ENCODE measurements around the gene SYNJ2.
A peak's percentile ranks its signal among the peaks of the same experiment; 100 is the strongest.

SYNJ2 gene

DNA sequence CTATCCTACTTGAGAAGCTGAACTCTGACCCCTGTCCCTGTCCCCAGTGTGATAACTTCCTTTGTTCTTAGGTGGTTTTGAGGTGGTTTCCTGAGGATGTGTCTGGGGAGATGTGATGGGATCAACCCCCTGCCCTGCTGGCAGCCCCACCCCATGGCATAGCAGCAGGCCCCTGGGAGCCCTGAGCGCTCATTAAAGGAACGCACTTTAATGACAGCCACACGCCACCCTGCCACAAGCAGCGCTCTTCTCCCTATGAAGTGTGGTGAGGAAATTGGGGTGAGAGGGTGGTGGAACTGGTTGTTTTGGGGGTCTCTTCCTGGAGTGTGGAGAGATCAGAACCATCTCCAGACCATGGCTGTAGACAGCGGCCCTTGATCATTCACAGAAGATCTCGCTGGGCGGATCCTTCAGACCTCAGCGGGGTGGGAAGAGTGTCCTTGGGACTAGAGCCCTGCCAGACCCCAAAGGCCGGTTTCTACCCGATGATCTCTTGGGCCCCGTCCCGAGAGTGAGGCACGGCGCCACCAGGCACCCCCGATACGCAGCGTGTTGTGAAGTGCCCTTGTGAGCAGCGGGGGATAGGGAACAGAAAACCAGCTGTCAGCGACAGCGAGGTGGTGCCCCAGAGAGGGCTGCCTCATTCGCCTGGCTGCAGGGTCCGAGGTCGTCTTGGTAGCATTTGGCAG lies 45.4 kb downstream of the SYNJ2 start:
- no peak for DNase-seq (ENCODE audit: low read depth in 2 of 2)

- DNase-seq (ENCODE audit: low read depth in 2 of 2): no peak
Observed at GRCh38 chr6:158027590-158028285, 46.1 kb downstream of the SYNJ2 start.

DNA sequence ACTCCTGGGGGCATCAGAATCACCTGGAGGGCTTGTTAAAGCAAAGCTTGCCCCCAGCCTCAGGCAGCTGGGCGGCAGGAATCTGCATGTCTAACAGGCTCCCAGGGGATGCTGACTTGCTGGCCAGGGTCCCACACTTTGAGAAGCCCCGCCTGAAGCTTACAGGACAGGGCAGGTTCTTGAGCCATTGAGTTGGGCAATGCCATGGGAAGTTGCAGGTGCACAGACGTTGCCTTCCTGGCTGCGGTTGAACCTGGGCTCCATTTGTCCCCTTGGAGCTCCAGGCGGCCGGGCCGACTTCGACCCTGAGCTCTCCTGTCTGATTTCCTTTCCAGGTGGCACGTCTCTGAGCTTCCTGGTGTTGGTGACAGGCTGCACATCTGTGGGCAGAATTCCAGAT lies 46.8 kb downstream of the SYNJ2 start:
- DNase-seq (ENCODE audit: low read depth in 2 of 2): no peak

DNA sequence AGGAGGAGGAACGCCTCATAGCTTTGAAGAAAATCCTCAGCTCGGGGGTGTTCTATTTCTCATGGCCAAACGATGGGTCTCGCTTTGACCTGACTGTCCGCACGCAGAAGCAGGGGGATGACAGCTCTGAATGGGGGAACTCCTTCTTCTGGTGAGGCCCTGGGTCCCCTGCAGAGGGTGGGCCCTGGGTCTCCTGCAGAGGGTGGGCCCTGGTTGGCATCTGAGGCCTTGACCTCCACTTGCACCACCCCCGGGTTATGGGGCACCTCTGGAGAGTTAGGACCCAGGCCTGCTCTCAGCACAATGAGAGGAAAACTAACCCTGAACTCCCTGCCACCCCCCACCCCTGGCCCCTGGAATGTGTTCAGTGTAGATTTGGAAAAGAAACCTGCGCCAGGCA lies 47.2 kb downstream of the SYNJ2 start:
- no peak for DNase-seq (ENCODE audit: low read depth in 2 of 2)

DNA sequence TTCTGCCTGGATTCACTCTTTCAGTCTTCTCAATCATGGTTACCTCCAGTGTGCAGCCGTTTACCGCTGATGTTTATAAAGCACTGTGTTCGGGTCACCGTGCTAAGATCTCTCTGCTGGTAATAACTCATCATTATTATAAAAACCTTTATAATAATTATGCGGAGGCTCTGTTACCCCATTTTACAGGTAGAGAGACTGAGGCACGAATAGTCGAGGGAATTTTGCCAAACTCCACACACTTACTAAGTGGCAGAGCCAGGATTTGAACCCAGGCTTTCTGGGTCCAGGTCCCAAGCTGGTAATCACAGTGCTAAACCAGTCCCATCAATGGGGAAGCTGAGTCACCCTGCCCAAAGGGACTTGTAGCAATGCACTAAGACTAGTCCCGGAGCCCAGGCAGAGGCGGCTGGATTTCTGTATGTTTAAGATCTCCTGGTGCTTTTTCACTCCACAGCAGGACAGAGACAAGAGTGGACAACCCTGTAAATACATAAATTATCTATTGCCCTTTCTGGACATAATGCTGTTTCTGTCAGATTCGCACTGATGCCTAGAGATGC lies 48.1 kb downstream of the SYNJ2 start:
- no peak for DNase-seq (ENCODE audit: low read depth in 2 of 2)

GRCh38 chr6:158030380-158031300 lies 49.0 kb downstream of the SYNJ2 start:
- no peak for DNase-seq (ENCODE audit: low read depth in 2 of 2)

DNA sequence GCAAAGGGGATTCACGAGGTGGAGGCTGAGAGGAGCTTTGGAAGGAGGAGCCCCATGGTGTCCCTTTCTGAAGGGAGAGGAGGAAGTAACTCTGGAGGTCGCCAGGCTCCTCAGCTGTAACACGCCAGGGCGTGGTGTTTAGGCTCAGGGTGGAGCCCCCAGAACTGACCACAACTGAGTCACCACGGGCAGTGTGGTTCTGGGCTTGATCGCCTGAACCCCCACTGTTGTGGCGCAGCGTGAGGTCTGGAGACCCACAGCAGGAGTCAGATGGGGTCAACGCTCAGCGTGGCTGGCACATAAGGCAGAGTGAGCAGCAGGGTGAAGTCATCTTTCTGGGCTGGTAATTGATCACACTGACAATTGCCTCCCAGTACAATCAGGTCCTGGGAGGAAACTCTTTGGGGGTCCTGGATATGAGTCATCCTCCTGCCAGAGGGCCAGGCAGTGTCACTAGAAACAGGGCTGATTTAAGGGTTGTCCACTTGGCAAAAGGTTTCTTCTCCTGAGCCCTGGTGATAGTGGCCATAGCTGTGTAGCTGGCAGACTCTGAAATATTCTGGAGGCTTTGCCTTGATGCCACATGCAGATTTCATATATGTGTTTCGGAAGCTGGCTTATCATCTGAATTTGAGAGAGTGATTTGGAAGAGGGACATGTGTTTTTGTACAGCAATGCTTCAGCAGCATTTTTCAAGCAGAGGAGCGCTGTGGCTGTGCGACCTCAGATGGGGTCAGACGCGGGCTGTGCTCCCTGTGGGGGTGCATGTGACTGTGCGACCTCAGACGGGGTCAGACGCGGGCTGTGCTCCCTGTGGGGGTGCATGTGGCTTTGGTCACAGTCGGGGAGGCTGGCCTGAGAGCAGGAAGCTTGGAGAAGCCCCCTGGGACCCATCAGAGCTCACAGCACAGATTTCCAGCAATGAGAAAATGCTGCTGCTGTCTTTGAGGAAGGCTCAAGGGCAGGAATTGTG lies 50.0 kb downstream of the SYNJ2 start:
- peak in 1 of 2 donors; percentile 37 for DNase-seq (ENCODE audit: low read depth in 2 of 2)

GRCh38 chr6:158032354-158032733 lies 50.7 kb downstream of the SYNJ2 start:
- no peak for DNase-seq (ENCODE audit: low read depth in 2 of 2)

- no peak for DNase-seq (ENCODE audit: low read depth in 2 of 2)
Observed at GRCh38 chr6:158033077-158033750, 51.6 kb downstream of the SYNJ2 start.

DNA sequence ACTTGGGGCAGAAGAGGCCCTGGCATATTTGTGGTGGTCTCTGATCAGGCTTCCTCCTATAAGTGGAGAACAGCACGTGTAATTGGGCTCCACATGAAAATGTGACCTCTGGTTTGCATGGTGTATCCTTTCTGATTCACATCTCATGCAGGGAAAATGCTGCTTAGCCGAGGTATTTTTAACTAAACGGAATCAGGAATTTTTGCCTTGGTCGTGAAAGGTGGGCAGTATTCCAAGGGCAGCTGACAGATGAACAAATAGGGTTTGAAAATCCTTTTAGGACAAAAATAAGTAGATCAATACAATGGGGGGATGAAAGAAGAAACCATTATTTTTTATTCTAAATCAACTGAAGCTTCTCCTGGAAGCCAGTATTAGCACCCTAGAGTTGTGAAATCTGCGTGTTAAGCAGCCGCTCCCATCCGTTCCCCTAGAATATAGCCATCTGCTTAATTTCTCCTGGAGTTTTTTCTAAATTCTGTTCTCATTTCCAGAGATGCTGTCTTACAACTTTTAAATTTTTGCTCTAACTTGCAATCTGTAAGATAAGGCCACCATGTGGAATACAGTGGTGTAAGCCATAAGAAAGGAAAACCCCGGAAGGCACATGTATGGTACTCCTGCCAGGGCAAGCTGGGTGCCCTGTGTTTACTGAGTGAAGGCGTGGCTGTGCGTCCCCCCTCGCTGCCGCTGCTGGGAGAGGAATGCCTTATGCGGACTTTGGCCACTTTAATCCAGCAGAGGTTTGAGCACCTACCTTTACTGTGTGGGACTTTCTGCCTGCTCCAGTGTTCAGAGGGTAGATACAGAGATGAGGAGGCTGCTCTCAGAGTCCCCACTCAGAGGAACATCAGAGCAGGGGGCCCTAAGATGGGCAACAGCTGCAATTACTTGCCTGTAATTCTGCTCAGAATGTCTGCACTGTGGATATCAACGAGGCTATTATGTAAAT lies 52.4 kb downstream of the SYNJ2 start:
- DNase-seq (ENCODE audit: low read depth in 2 of 2): no peak

- no peak for DNase-seq (ENCODE audit: low read depth in 2 of 2)
Observed at GRCh38 chr6:158036261-158036660, 54.6 kb downstream of the SYNJ2 start.

- no peak for DNase-seq (ENCODE audit: low read depth in 2 of 2)
Observed at GRCh38 chr6:158037021-158037420, 55.4 kb downstream of the SYNJ2 start.

DNA sequence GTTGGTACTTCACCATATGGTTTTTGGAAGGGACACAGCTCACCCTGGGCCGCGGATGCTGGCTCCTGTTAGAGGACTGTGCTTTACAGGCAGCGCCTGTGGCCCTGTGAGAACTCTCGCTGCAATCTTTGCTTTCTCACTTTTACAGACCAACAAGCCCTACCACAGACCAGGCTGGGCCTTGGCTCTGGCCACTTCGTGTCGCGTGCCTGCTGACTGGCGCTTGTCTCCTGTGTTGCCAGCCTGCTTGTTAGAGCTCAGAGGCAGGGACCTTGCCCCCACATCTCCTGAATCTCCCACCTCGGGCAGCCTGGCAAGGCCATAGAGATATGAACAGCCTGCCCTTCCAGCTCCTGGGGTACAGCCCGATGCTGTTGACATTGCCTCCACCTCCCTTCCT lies 56.1 kb downstream of the SYNJ2 start:
- no peak for DNase-seq (ENCODE audit: low read depth in 2 of 2)

DNA sequence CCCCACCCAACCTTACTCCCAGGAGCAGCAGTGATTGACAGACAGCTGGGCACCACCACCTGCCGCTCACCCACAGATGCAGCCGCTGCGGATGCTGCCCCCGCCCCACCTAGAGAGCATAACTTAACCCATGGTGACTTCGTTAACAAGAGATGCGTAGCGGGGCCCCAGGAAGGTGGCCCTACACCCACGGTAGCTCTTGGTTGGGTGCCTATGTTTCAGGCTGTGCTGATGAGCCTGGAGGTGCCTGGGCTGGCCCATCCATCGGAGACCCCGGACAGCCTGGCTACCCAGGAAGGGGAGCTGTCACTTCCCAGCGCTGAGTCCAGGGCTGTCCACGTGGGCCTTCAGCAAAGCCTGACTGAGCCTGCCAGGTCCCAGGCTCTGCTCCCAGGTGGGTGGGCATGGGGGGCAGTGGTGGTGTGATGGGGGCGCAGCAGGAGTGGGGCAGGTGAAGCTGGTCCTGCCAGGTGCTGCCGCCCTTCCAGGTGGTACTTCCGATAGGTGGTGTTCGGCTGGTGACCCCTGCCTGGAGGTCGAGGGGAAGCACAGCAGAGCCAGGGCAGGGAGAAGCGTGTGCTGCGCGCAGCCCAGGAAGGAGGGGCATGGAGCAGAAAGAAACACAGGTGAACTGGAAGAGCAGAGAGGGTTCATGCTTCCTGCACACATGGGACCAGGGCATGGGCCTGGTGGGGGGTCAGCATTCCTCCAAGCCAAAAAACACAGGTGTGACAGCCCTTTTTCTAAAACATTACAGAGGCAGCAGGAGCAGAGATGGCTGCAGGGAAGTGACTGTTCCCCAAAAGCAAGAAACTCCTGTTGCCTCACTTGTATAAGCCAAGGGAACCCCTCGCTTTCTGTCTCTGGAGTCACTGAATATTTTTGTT lies 56.9 kb downstream of the SYNJ2 start:
- no peak for DNase-seq (ENCODE audit: low read depth in 2 of 2)

- no peak for DNase-seq (ENCODE audit: low read depth in 2 of 2)
Observed at GRCh38 chr6:158039178-158039557, 57.5 kb downstream of the SYNJ2 start.

DNA sequence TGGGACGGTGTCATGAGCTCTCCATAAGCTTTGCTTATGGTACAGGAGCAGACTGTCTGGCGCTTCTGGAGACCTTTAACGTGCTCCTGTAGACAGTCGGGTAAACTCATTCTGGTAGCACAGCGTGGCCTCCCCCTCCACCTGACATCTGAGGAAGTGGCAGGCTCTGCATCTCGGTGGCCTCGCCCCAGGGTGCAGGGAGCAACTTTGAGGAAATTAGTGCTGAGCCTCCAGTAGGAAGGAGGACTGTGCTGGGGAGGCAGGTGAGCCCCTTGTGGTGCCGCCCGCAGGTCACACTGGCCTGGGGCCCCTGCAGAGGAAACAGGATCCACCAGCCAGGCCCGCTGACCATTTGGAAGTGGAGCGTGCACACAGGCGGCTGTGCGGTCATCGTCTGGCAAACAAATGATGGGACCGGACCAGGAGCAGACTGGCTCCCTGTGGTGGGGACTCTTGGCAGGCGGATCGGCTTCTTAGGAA lies 57.9 kb downstream of the SYNJ2 start:
- no peak for DNase-seq (ENCODE audit: low read depth in 2 of 2)

- DNase-seq (ENCODE audit: low read depth in 2 of 2): no peak
Observed at GRCh38 chr6:158040051-158040803, 58.6 kb downstream of the SYNJ2 start.

Measured in stimulated activated CD8-positive, alpha-beta memory T cell treated with anti-CD3 and anti-CD28 coated beads, Interleukin-7, amount 100 ng/mL, for 1 hour (primary cell).